Measurements from ENCODE around the gene LRRC75B. TPM values are rescaled to one million over a fixed set of nuclear protein-coding genes. Genes with fewer than 3 reads are reported as not detected.

The LRRC75B gene
- total RNA-seq, 2 donors from 2014 or later, result 20.8 to 33.9 TPM

GRCh38 chr22:24566899-24567511 is 25.9 kb downstream of the LRRC75B start:
- Histone ChIP-seq H3K36me3 (replicated peaks in 1 of 2; ENCODE audit: insufficient read depth in 1 of 2, low read depth in 2 of 2) (peaks cover under 1 to 7% of the 10 kb centered on the region in 2 donors), H3K27me3 (no peaks in the 10 kb centered on the region), H3K4me1 (peaks cover 26% of the 10 kb centered on the region), H3K4me3 (no peak overlapping the region), H3K27ac (no peak overlapping the region), H3K9me3 (no peaks in the 10 kb centered on the region)
- WGBS, 2 donors, result 50 to 52% methylated on average over 8 of the region's 8 CpGs
- ATAC-seq (no peak), DNase-seq (no peak)
- no peak for TF ChIP-seq CTCF (IDR thresholded peaks at IDR 0.05)
- TF ChIP-seq POLR2A (IDR thresholded peaks at IDR 0.05), result no peak
- intact Hi-C loops (cut with DNase I), result no loop called here

DNA sequence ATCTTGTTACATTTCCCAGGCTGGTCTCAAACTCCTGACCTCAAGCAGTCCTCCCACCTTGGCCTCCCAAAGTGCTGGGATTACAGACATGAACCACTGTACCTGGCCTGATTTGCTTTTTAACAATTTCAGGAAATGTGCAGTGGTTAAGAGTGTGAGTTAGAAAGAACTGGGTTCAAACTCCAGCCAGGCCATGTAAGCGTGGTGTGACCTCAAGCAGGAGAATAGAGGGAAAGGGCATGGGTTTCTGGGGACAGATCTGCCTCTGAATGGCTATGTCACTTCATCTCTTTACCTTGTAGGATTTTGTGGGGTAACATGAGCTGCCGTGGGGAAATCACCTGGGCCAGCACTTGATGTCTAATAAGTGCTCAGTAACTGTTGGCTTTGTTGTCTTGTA is 27.8 kb downstream of the LRRC75B start:
- Histone ChIP-seq H3K4me1 (peaks cover 20% of the 10 kb centered on the region), H3K36me3 (replicated peaks in 1 of 2; ENCODE audit: insufficient read depth in 1 of 2, low read depth in 2 of 2) (peaks cover 0 to 7% of the 10 kb centered on the region in 2 donors), H3K27me3 (no peaks in the 10 kb centered on the region), H3K27ac (no peak overlapping the region), H3K9me3 (no peaks in the 10 kb centered on the region), H3K4me3 (no peak overlapping the region)
- ATAC-seq, result no peak
- 88 to 94% methylated on average over 2 of the region's 2 CpGs for WGBS, 2 donors
- intact Hi-C loops (cut with DNase I), result no loop called here
- TF ChIP-seq POLR2A (IDR thresholded peaks at IDR 0.05) (no peak), CTCF (IDR thresholded peaks at IDR 0.05) (no peak)
- DNase-seq, result no peak

DNA sequence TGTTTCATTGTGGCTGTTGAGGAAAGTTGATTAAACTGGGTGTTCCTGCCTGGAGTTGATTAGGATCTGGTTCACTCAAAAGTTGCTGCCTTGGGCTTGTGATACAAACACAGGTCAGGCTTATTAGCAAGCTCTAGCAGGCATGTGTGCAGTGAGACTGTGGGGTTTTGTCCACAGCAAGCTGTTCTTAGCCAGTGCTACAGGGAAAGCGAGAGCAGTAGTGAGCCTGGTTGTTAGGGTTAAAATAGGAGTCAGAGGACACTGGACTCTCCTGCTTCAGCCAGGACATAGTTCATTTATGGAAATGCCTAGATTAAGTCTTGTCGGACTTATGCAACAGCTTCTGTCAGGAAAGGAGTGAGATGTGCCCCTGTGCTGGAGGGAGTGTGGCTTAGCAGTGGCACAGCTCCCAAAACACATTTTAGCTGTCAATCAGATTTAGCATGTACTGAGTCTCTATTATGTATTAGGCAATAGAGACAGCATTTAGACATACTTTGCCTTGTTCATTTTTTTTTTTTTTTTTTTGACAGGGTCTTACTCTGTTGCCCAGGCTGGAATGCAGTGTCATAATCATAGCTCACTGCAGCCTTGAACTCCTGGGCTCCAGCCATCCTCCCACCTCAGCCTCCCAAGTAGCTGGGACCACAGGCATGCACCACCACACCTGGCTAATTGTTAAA is 28.4 kb downstream of the LRRC75B start:
- TF ChIP-seq CTCF (IDR thresholded peaks at IDR 0.05) (no peak), POLR2A (IDR thresholded peaks at IDR 0.05) (no peak)
- H3K4me3 ChIP-seq, result no peak overlapping the region
- no peaks in the 10 kb centered on the region for H3K9me3 ChIP-seq
- intact Hi-C loops (cut with DNase I), result no loop called here
- H3K4me1 ChIP-seq, result peaks cover 20% of the 10 kb centered on the region
- peaks cover 0 to 7% of the 10 kb centered on the region in 2 donors for H3K36me3 ChIP-seq (replicated peaks in 1 of 2; ENCODE audit: insufficient read depth in 1 of 2, low read depth in 2 of 2)
- H3K27ac ChIP-seq, result no peak overlapping the region
- no peaks in the 10 kb centered on the region for H3K27me3 ChIP-seq
- ATAC-seq (peak; percentile 24), DNase-seq (no peak)
- WGBS, 2 donors, result 46 to 52% methylated on average over 2 of the region's 2 CpGs

- peaks cover 20% of the 10 kb centered on the region for H3K4me1 ChIP-seq
- intact Hi-C loops (cut with DNase I), result no loop called here
- H3K27me3 ChIP-seq, result no peaks in the 10 kb centered on the region
- no peak overlapping the region for H3K4me3 ChIP-seq
- H3K9me3 ChIP-seq, result no peaks in the 10 kb centered on the region
- TF ChIP-seq POLR2A (IDR thresholded peaks at IDR 0.05), result no peak
- TF ChIP-seq CTCF (IDR thresholded peaks at IDR 0.05), result no peak
- WGBS, 2 donors, result 81 to 94% methylated on average over 2 of the region's 2 CpGs
- no peak overlapping the region for H3K27ac ChIP-seq
- H3K36me3 ChIP-seq (replicated peaks in 1 of 2; ENCODE audit: insufficient read depth in 1 of 2, low read depth in 2 of 2), result peaks cover 0 to 8% of the 10 kb centered on the region in 2 donors
- DNase-seq (no peak), ATAC-seq (no peak)
These were observed 29.6 kb downstream of the LRRC75B start for GRCh38 chr22:24563246-24563645.

DNA sequence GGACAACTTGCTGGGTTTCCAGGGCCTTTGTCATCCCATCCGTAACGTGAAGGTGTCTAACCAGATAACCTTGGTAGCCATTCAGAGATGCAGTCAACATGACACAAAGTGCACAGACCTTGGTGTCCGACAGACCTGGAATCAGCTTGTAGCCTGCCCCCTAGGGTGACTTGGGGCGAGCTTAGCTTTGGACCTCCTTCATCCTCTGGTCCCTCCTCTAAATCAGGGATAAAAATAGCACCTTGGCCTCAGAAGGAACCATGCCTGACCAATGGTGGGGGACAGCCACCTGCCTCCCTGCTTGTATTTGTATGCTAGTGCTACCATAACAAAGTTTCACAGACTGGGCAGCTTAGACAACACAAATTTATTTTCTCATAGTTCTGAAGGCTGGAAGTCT is 33.4 kb downstream of the LRRC75B start:
- no peak for ATAC-seq
- no peak for DNase-seq
- TF ChIP-seq POLR2A (IDR thresholded peaks at IDR 0.05) (no peak), CTCF (IDR thresholded peaks at IDR 0.05) (no peak)
- H3K4me1 ChIP-seq, result peaks cover 24% of the 10 kb centered on the region
- peaks cover 0 to 12% of the 10 kb centered on the region in 2 donors for H3K36me3 ChIP-seq (replicated peaks in 1 of 2; ENCODE audit: insufficient read depth in 1 of 2, low read depth in 2 of 2)
- no peaks in the 10 kb centered on the region for H3K9me3 ChIP-seq
- WGBS, 2 donors, result 53 to 54% methylated on average over 4 of the region's 4 CpGs
- intact Hi-C loops (cut with DNase I), result no loop called here
- no peak overlapping the region for H3K4me3 ChIP-seq
- H3K27ac ChIP-seq, result no peak overlapping the region
- H3K27me3 ChIP-seq, result no peaks in the 10 kb centered on the region
